K562 (cell line): ENCODE results near the gene HPS1. TPM values are rescaled to one million over a fixed set of nuclear protein-coding genes. Genes with fewer than 3 reads are reported as not detected.

Source experiments
- ATAC-seq: fragments of 200-7000 bp; cut with Tn5 transposase; 3 replicates; pipeline ENCODE4 v1.9.1; 2020; ENCODE audit warnings: moderate library complexity
- BruUV-seq: library from RNA; stranded (reverse); fragments of 400-500 nt; replicated peaks from 2 replicates; lab custom pipeline; 2021; lab: Mats Ljungman, UMichigan
- CTCF ChIA-PET: fragments of 300-600 bp; formaldehyde crosslinking; extraction: SDS; loops from one replicate; lab custom pipeline; 2021; ENCODE audit warnings: low intra/inter-chr PET ratio; lab: Yijun Ruan, JAX
- POLR2A ChIA-PET: fragments of 300-600, 350-650 bp; sonication (Branson Sonifier 250); formaldehyde crosslinking; extraction: SDS; loops from one replicate; lab custom pipeline; 2021; ENCODE audit warnings: antibody characterized with exemption, inconsistent platforms; lab: Yijun Ruan, JAX
- DNase-seq, 4 experiments: peaks; one replicate each; pipeline versions ENCODE4 v3.0.0 to v3.0.0-alpha.2; 2011 to 2018; ENCODE audit warnings: low spot score in 3 of 4, mixed read lengths in 3 of 4; ENCODE audit errors: extremely low read depth in 1 of 4
- FAIRE-seq: peaks from 2 replicates; lab custom pipeline; 2011; peaks lifted over from hg19 to GRCh38; lab: Jason Lieb, UNC
- H2AFZ ChIP-seq: 2 replicates; pipeline ENCODE4 v1.6.0; 2011; ENCODE audit warnings: low read depth, low read length, control low read depth, inconsistent platforms
- H3K27ac ChIP-seq: fragments of 200-600 bp; 3 replicates; pipeline ENCODE4 v1.8.0; 2011; ENCODE audit warnings: low read depth, mild to moderate bottlenecking, control low read depth, inconsistent platforms, low read length, moderate library complexity, mixed read lengths; ENCODE audit errors: extremely low read depth
- H3K27me3 ChIP-seq, 2 experiments: fragments of 300-600 bp in 1 of 2; 2 replicates in 1 of 2; 3 replicates in 1 of 2; pipeline versions ENCODE4 v1.6.0 to v1.8.0; 2011; ENCODE audit warnings: inconsistent platforms in 2 of 2, low read length in 2 of 2, mild to moderate bottlenecking in 1 of 2, mixed read lengths in 1 of 2, moderate library complexity in 1 of 2; ENCODE audit not compliant: control insufficient read depth in 2 of 2, insufficient read depth in 2 of 2
- H3K36me3 ChIP-seq: fragments of 300-600 bp; 3 replicates; pipeline ENCODE4 v1.8.0; 2011; ENCODE audit warnings: mild to moderate bottlenecking, low read length, inconsistent platforms; ENCODE audit not compliant: control insufficient read depth, insufficient read depth
- H3K4me1 ChIP-seq, 2 experiments: fragments of 200-600 bp in 1 of 2; replicated peaks in 1 of 2; 2 replicates in 1 of 2; 3 replicates in 1 of 2; pipeline versions ENCODE4 v1.5.1 to v1.8.0; 2011; ENCODE audit warnings: inconsistent platforms in 2 of 2, low read length in 2 of 2, mild to moderate bottlenecking in 1 of 2, mixed read lengths in 1 of 2, moderate library complexity in 1 of 2; ENCODE audit not compliant: control insufficient read depth in 2 of 2, insufficient read depth in 2 of 2
- H3K4me2 ChIP-seq: 2 replicates; pipeline ENCODE4 v1.6.1; 2011; ENCODE audit warnings: low read length, control low read depth, inconsistent platforms, mixed read lengths; ENCODE audit not compliant: insufficient read depth
- H3K4me3 ChIP-seq: fragments of 200-600 bp; sonication (generic), shearing (Covaris generic); 2 replicates; pipeline ENCODE4 v1.5.1; 2016; ENCODE audit warnings: control low read depth, inconsistent platforms
- H3K79me2 ChIP-seq: fragments of 200-600 bp; 3 replicates; pipeline ENCODE4 v1.8.0; 2011; ENCODE audit warnings: low read length, inconsistent platforms; ENCODE audit not compliant: control insufficient read depth, insufficient read depth
- H3K9ac ChIP-seq, 2 experiments: 2 replicates each; pipeline versions ENCODE4 v1.6.0 to v1.6.1; 2011; ENCODE audit warnings: low read depth in 2 of 2, low read length in 2 of 2, control low read depth in 1 of 2, inconsistent platforms in 1 of 2, mild to moderate bottlenecking in 1 of 2, mixed read lengths in 1 of 2; ENCODE audit not compliant: insufficient read depth in 1 of 2
- H3K9me1 ChIP-seq: one replicate; pipeline ENCODE4 v1.6.0; 2011; ENCODE audit warnings: inconsistent platforms, mild to moderate bottlenecking, low read length, moderate library complexity; ENCODE audit not compliant: control insufficient read depth, insufficient read depth
- H3K9me3 ChIP-seq: replicated peaks from 2 replicates; pipeline ENCODE4 v1.5.1; 2011; ENCODE audit warnings: low read depth, low read length, inconsistent platforms; ENCODE audit not compliant: control insufficient read depth, insufficient read depth
- H4K20me1 ChIP-seq: replicated peaks from 2 replicates; pipeline ENCODE4 v1.6.1; 2011; ENCODE audit warnings: low read length, inconsistent platforms, mixed read lengths; ENCODE audit not compliant: control insufficient read depth, insufficient read depth
- CBFB ChIP-seq: sonication (generic); formaldehyde crosslinking; IDR thresholded peaks from 2 replicates; pipeline ENCODE4 v1.4.0; 2020; ENCODE audit warnings: mild to moderate bottlenecking, missing genetic modification reagents
- CREM ChIP-seq: IDR thresholded peaks from 2 replicates; pipeline ENCODE4 v1.6.1; 2014; ENCODE audit warnings: antibody characterized with exemption, low read depth
- ETV1 ChIP-seq: fragments of 450-650 bp; conservative IDR thresholded peaks from 2 replicates; pipeline ENCODE4 v1.6.1; 2016; ENCODE audit warnings: missing genetic modification characterization, control low read depth, low read depth, missing compliant biosample characterization
- FOXM1 ChIP-seq, 2 experiments: fragments of 450-650 bp in 1 of 2; sonication (generic) in 1 of 2; formaldehyde crosslinking in 1 of 2; IDR thresholded peaks; 2 replicates each; pipeline versions ENCODE4 v1.6.1 to v1.9.0; 2017 to 2022; ENCODE audit warnings: low read depth in 2 of 2, mild to moderate bottlenecking in 2 of 2, missing genetic modification reagents in 1 of 2, moderate library complexity in 1 of 2
- FUS ChIP-seq: fragments of 200-400 bp; formaldehyde crosslinking; optimal IDR thresholded peaks from 2 replicates; pipeline ENCODE3; 2017; ENCODE audit warnings: low read depth, low read length
- GABPB1 ChIP-seq: sonication (generic); formaldehyde crosslinking; IDR thresholded peaks from 2 replicates; pipeline ENCODE4 v1.8.0; 2022; ENCODE audit warnings: mild to moderate bottlenecking, missing genetic modification reagents
- MYNN ChIP-seq, 2 experiments: sonication (generic); formaldehyde crosslinking in 1 of 2; IDR thresholded peaks; 2 replicates each; pipeline versions ENCODE4 v1.5.0 to v1.6.1; 2016 to 2020; ENCODE audit warnings: antibody characterized with exemption in 1 of 2, missing genetic modification reagents in 1 of 2
- NCOA1 ChIP-seq: fragments of 450-650 bp; IDR thresholded peaks from 2 replicates; pipeline ENCODE4 v1.6.1; 2016; ENCODE audit warnings: low read depth
- PHF21A ChIP-seq: fragments of 450-650 bp; IDR thresholded peaks from 2 replicates; pipeline ENCODE4 v1.6.1; 2017; ENCODE audit warnings: low read depth, borderline replicate concordance
- PREB ChIP-seq: sonication (generic); formaldehyde crosslinking; IDR thresholded peaks from 2 replicates; pipeline ENCODE4 v1.8.1; 2023; ENCODE audit warnings: mild to moderate bottlenecking, missing genetic modification reagents
- PRMT5 ChIP-seq: sonication (generic); formaldehyde crosslinking; IDR thresholded peaks from 2 replicates; pipeline ENCODE4 v1.5.0; 2020; ENCODE audit warnings: missing genetic modification reagents
- RBFOX2 ChIP-seq: fragments of 200-400 bp; formaldehyde crosslinking; IDR thresholded peaks from 2 replicates; pipeline ENCODE4 v1.6.1; 2017; ENCODE audit warnings: low read depth, mild to moderate bottlenecking, low read length, moderate library complexity
- TCF15 ChIP-seq: fragments of 250-450 bp; sonication (Bioruptor Pico); IDR thresholded peaks from 2 replicates; pipeline ENCODE4 v1.8.0; 2022; ENCODE audit warnings: moderate library complexity, mild to moderate bottlenecking, inconsistent platforms
- ZKSCAN1 ChIP-seq: fragments of 150-350 bp; IDR thresholded peaks from 2 replicates; pipeline ENCODE4 v1.6.1; 2016; ENCODE audit warnings: low read depth, low read length
- WGBS: fragments of 100-300 bp; shearing (Covaris generic); methylation state at CpG from one replicate; pipeline ENCODE4 v1.1.6; 2016; ENCODE audit warnings: low coverage, mixed read lengths; ENCODE audit not compliant: insufficient coverage; ENCODE audit errors: missing lambda C conversion rate; 5-methylcytosine and 5-hydroxymethylcytosine counted together
- in situ Hi-C: fragments of 300-500 bp; cut with MboI; formaldehyde crosslinking; loops from 4 replicates; pipeline ENCODE4 v1.15.0; 2018; ENCODE audit warnings: inconsistent platforms, mixed read lengths
- intact Hi-C: fragments of 100-400 bp; cut with micrococcal nuclease; formaldehyde crosslinking; loops from 2 replicates; pipeline ENCODE4 v1.14.2; 2022
- polyA plus RNA-seq, 8 experiments: library from polyadenylated mRNA; depleted of rRNA in 4 of 8; stranded (reverse) in 5 of 8; unstranded in 3 of 8; fragments of >200 nt; fragmentation: Nextera tagmentation in 2 of 8; fragmentation: Illumina TruSeq in 1 of 8; extraction: Ambion mirVana in 2 of 8; extraction: Trizol in 1 of 8; gene quantifications; 2 replicates each; pipeline versions ENCODE4 v1.2.1 to v1.2.3, GENCODE V29; 2011 to 2014; ENCODE audit warnings: inconsistent platforms in 1 of 8, missing spikeins in 1 of 8
- total RNA-seq, 7 experiments: library from RNA; depleted of rRNA in 6 of 7; stranded (reverse); fragments of >200 nt in 6 of 7; fragmentation: Illumina TruSeq in 2 of 7; extraction: Trizol in 2 of 7; gene quantifications; 2 replicates each; pipeline versions ENCODE4 v1.2.1 to v1.2.3, GENCODE V29; 2011 to 2021; ENCODE audit warnings: low replicate concordance in 1 of 7

Gene HPS1
- total and polyA plus RNA-seq, 9 of the 15 experiments (the other 6 are each of a cell fraction or from before 2014, with no cell fraction given) = 18.1 to 43.6 (median 26.3) TPM

GRCh38 chr10:98469001-98469931, 22.5 kb upstream of the HPS1 start:
- in situ Hi-C loops (loop anchor here (10.0 kb wide), 1 partner anchor 576 kb away; no protein-coding TSS in a partner anchor), intact Hi-C loops (loop anchor here (5.0 to 10.0 kb wide), 3 partner anchors 276 to 778 kb away; no protein-coding TSS in a partner anchor)
- Histone ChIP-seq H3K36me3 (no peaks in the 10 kb centered on the region), H3K4me3 (no peak overlapping the region), H3K9ac (no peak overlapping the region), H3K9me1 (no peaks in the 10 kb centered on the region), H3K27me3 (no peaks in the 10 kb centered on the region), H3K79me2 (no peaks in the 10 kb centered on the region), H3K9me3 (no peaks in the 10 kb centered on the region), H3K27ac (no peak overlapping the region), H3K4me2 (no peak overlapping the region), H3K4me1 (peaks cover 21 to 31% of the 10 kb centered on the region in 2 experiments; a peak in 4 of 5 replicates), H2AFZ (no peak overlapping the region), H4K20me1 (no peaks in the 10 kb centered on the region)
- FAIRE-seq (no peak), DNase-seq (no peak), ATAC-seq (no peak)
- ChIA-PET POLR2A (interaction anchor here (0.8 kb wide), 1 partner anchor 10 kb away, joined by 3 read pairs; no protein-coding TSS in a partner anchor), CTCF (no interaction called here)
- TF ChIP-seq TCF15 (CRISPR knock-in tag) (no peak), PREB (no peak), ETV1 (tag) (no peak), MYNN (IDR thresholded peaks at IDR 0.05) (no peak), MYNN (CRISPR knock-in tag; IDR thresholded peaks at IDR 0.05) (no peak), CBFB (CRISPR knock-in tag) (no peak), ZKSCAN1 (no peak), RBFOX2 (no peak), PRMT5 (CRISPR knock-in tag) (no peak), GABPB1 (CRISPR knock-in tag) (no peak), NCOA1 (no peak), PHF21A (no peak), FUS (no peak), CREM (no peak), FOXM1 (IDR thresholded peaks at IDR 0.05; ENCODE audit: low read depth) (no peak), FOXM1 (CRISPR knock-in tag; IDR thresholded peaks at IDR 0.05; ENCODE audit: low read depth) (no peak)
- WGBS = 5% methylated on average over 2 of the region's 2 CpGs
- no TSS peak for BruUV-seq
